Psoas muscle (tissue), 8 donors: ENCODE data around the gene HNRNPK. TPM values are rescaled to one million over a fixed set of nuclear protein-coding genes. Genes with fewer than 3 reads are reported as not detected.
A peak's percentile ranks its signal among the peaks of the same experiment; 100 is the strongest.

ENCODE experiments used
- ATAC-seq, 4 donors: fragments of 200-7000 bp; cut with Tn5 transposase; one replicate each; pipeline ENCODE4 v1.9.1; 2020; ENCODE audit warnings: moderate library complexity in 3 of 4, mild to moderate bottlenecking in 2 of 4
- DNase-seq, 2 donors: peaks; one replicate each; pipeline ENCODE4 v3.0.0-alpha.2; 2020
- H3K27ac ChIP-seq: fragments of 200-600 bp; one replicate; pipeline ENCODE4 v1.8.0; 2022
- H3K27me3 ChIP-seq, 3 donors: fragments of 200-600 bp in 1 of 3; one replicate each; pipeline versions ENCODE4 v1.6.1 to v1.8.0; 2013 to 2022; ENCODE audit warnings: low read length in 2 of 3, mild to moderate bottlenecking in 2 of 3, moderate library complexity in 1 of 3; ENCODE audit not compliant: insufficient read depth in 3 of 3
- H3K36me3 ChIP-seq, 2 donors: fragments of 200-600 bp in 1 of 2; one replicate each; pipeline versions ENCODE4 v1.6.1 to v1.8.0; 2013 to 2022; ENCODE audit warnings: low read depth in 1 of 2, mild to moderate bottlenecking in 1 of 2, moderate library complexity in 1 of 2; ENCODE audit not compliant: insufficient read depth in 1 of 2
- H3K4me1 ChIP-seq: fragments of 200-600 bp; one replicate; pipeline ENCODE4 v1.8.0; 2022
- H3K4me3 ChIP-seq: fragments of 200-600 bp; one replicate; pipeline ENCODE4 v1.8.0; 2022; ENCODE audit warnings: mild to moderate bottlenecking
- H3K9me3 ChIP-seq: fragments of 200-600 bp; one replicate; pipeline ENCODE4 v1.8.0; 2022
- WGBS, 3 donors: extraction: QIAGEN DNeasy Blood & Tissue Kit; methylation state at CpG; one replicate each; pipeline versions ENCODE4 v1.1.6 to v1.1.7; 2013; 5-methylcytosine and 5-hydroxymethylcytosine counted together
- intact Hi-C, 2 donors: fragments of 100-400 bp; cut with DNase I; formaldehyde crosslinking; loops; one replicate each; pipeline versions ENCODE4 v1.11.0 to v1.14.2; 2022
- polyA plus RNA-seq, 3 donors: library from polyadenylated mRNA; stranded (reverse); fragments of 200-250 nt; gene quantifications; one replicate each; pipeline ENCODE4 v1.2.3, GENCODE V29; 2013
- total RNA-seq, 4 donors: library from RNA; stranded (reverse); fragmentation: NEBNext Ultra II Directional in 2 of 4; extraction: Animal tissue kit (Norgen Biotek cat#: 25700) in 2 of 4; gene quantifications; one replicate each; pipeline versions ENCODE4 v1.2.1 to v1.2.4, GENCODE V29; 2021 to 2023
- TF ChIP-seq, protein P1 (sequence below): fragments of 200-600 bp; IDR thresholded peaks from one replicate; pipeline ENCODE4 v1.8.0; 2022; ENCODE audit warnings: antibody characterized with exemption
- donor health status: healthy with polysubstance abuse.
- donor health status: DM: no; HTN: no; CAD: no; lungs with moderate emphysema.
- donor health status: Bipolar disorder and iron deficiency.
- donor health status: healthy.
- donor health status: DM: yes; HTN: yes; CAD: no.
- donor health status: DM: no; HTN: no; CAD: no.
- donor health status: DM: no; HTN: no; CAD: no.
- donor health status: DM: yes; HTN: yes; CAD: no.

Gene HNRNPK
- total and polyA plus RNA-seq, 7 donors, result 241 to 369 (median 337) TPM

DNA sequence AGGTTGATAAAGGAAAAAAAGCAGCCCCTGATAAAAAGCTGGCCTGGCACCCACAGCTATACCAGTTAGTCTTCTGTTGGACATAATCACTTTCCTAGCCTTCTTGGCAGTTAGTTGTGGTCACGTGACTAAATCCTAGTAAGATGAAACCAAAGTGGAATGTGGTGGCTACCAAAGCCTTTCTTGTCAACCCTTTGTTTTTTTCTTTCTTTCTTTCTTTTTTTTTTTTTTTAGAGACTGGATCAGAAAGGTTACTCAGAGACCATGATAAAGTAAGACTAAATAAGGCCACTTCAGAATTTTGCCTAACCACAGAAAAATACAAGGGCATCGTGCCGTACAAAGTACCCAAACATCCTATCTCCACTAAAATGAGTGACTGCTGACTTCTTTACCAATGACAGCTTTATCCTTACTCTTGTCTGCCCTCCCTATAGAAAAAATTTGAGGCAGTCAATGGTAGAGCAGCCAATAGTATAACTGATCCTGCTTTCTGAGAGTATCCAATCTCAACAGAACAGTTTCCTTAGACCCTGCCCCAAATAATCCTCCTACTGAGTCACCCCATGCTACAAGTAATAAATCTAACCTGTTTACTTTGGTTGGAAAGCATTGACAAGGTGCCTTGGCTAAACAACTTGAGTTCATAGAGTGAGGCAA is 44.6 kb downstream of the HNRNPK start:
- intact Hi-C loops, result loop anchor here (5.0 kb wide), 2 partner anchors 237 to 382 kb away; no protein-coding TSS in a partner anchor
- WGBS, 3 donors, result 42 to 50% (median 47%) methylated on average over 3 of the region's 3 CpGs
- ATAC-seq (peak; percentile 54 to 69 (median 66)), DNase-seq (no peak)
- TF ChIP-seq, protein P1, sequence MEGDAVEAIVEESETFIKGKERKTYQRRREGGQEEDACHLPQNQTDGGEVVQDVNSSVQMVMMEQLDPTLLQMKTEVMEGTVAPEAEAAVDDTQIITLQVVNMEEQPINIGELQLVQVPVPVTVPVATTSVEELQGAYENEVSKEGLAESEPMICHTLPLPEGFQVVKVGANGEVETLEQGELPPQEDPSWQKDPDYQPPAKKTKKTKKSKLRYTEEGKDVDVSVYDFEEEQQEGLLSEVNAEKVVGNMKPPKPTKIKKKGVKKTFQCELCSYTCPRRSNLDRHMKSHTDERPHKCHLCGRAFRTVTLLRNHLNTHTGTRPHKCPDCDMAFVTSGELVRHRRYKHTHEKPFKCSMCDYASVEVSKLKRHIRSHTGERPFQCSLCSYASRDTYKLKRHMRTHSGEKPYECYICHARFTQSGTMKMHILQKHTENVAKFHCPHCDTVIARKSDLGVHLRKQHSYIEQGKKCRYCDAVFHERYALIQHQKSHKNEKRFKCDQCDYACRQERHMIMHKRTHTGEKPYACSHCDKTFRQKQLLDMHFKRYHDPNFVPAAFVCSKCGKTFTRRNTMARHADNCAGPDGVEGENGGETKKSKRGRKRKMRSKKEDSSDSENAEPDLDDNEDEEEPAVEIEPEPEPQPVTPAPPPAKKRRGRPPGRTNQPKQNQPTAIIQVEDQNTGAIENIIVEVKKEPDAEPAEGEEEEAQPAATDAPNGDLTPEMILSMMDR, result no peak
- H3K9me3 ChIP-seq, result no peaks in the 10 kb centered on the region
- H3K4me1 ChIP-seq, result peaks cover 28% of the 10 kb centered on the region
- peaks cover 0 to 23% of the 10 kb centered on the region in 2 donors for H3K36me3 ChIP-seq
- no peak overlapping the region for H3K4me3 ChIP-seq
- peak overlapping the region; percentile 2 for H3K27ac ChIP-seq
- no peaks in the 10 kb centered on the region for H3K27me3 ChIP-seq

DNA sequence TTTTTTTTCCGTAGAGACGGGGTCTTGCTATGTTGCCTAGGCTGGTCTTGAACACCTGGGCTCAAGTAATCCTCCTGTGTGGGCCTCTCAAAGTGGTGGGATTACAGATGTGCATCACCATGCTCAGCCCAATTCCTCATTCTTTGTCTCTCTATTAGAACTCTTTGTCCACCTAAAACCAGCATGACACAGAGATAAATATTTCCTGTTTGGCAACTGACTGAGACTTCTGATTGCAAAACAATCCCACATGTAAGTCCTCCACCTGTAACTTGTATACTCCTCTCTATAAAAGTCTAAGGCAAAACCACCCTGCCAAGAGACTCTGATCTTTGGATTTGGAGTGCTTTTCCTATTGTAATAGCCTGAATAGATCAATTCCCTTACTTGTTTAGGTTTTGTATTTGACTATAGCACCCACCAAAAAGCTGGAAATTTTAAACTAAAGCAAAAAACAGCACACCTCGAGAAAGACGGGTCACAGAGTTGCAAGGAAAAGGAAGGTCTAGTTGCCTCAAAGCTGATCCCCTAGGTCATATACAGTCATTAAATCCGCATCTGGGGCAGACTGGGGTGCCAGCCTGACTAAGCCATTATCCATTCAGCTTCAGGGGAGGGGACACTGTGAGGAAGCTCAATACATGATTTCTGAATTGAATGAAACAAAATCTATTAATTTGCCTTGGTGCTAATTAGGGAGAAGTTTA is 45.3 kb downstream of the HNRNPK start:
- DNase-seq, result no peak
- H3K27me3 ChIP-seq, result no peaks in the 10 kb centered on the region
- peak overlapping the region; percentile 11 for H3K27ac ChIP-seq
- TF ChIP-seq, protein P1, result no peak
- intact Hi-C loops, result loop anchor here (5.0 kb wide), 2 partner anchors 238 to 383 kb away; no protein-coding TSS in a partner anchor
- no peaks in the 10 kb centered on the region for H3K9me3 ChIP-seq
- peak; percentile 43 to 61 (median 55) for ATAC-seq
- H3K4me1 ChIP-seq, result peaks cover 28% of the 10 kb centered on the region
- 53 to 60% (median 54%) methylated on average over 5 of the region's 5 CpGs for WGBS, 3 donors
- H3K4me3 ChIP-seq, result no peak overlapping the region
- peaks cover 0 to 16% of the 10 kb centered on the region in 2 donors for H3K36me3 ChIP-seq

DNA sequence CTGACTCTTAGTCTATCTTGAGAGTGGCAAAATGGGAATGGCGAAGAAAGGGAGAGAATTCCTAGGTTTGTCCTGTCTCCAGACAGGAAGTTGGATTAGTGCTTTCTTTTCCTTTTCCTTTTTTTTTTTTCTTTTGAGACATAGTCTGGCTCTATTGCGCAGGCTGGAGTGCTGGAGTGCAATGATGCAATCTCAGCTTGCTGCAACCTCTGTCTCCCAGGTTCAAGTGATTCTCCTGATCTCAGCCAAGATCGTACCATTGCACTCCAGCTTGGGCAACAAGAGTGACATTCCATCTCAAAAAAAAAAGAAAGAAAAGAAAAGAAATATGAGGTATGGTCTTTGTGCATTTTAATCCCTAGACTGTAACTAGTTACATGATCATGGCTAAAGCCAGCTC is 46.2 kb downstream of the HNRNPK start:
- intact Hi-C loops, result no loop called here
- peak in 1 of 2 donors; percentile 68 for DNase-seq
- H3K27me3 ChIP-seq, result no peaks in the 10 kb centered on the region

DNA sequence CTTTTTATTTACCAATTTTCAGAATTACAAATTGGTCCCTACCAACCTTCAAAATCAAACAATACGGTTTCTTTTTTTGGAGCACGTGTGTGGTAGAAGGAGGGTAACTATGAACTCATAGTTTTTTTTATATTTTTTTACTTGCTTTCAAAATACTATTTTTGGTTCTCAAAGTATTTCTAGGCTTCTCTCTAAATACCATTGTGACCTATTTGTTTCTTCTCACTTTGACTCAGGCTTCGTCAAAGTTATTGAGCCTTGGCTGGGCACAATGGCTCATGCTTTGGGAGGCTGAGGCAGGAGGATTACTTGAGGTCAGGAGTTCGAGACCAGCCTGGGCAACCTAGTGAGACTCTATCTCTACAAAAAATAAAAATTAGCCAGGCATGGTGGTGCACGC is 47.2 kb downstream of the HNRNPK start:
- H3K4me3 ChIP-seq, result no peak overlapping the region
- intact Hi-C loops, result no loop called here
- ATAC-seq (no peak), DNase-seq (no peak)
- WGBS, 3 donors, result 92% methylated on average over 5 of the region's 5 CpGs
- H3K9me3 ChIP-seq, result no peaks in the 10 kb centered on the region
- H3K27me3 ChIP-seq, result no peaks in the 10 kb centered on the region
- TF ChIP-seq, protein P1, result no peak
- H3K4me1 ChIP-seq, result peaks cover 28% of the 10 kb centered on the region
- no peaks in the 10 kb centered on the region for H3K36me3 ChIP-seq
- no peak overlapping the region for H3K27ac ChIP-seq

More for the DNA sequence above, 46.2 kb downstream of the HNRNPK start:
- H3K27ac ChIP-seq, result no peak overlapping the region
- WGBS, 3 donors, result 77 to 90% (median 77%) methylated on average over 3 of the region's 3 CpGs
- no peaks in the 10 kb centered on the region for H3K9me3 ChIP-seq
- ATAC-seq, result no peak
- H3K4me3 ChIP-seq, result no peak overlapping the region
- peaks cover 28% of the 10 kb centered on the region for H3K4me1 ChIP-seq
- peaks cover 0 to 7% of the 10 kb centered on the region in 2 donors for H3K36me3 ChIP-seq
- TF ChIP-seq, protein P1, result no peak
